ENCODE results near the gene FAM78A.
A peak's percentile ranks its signal among the peaks of the same experiment; 100 is the strongest.
"Not testable (repeated sequence)": the region's sequence is repeated elsewhere in the genome, so short reads cannot be mapped to it uniquely, and the experiment has no call there.

FAM78A gene

DNA sequence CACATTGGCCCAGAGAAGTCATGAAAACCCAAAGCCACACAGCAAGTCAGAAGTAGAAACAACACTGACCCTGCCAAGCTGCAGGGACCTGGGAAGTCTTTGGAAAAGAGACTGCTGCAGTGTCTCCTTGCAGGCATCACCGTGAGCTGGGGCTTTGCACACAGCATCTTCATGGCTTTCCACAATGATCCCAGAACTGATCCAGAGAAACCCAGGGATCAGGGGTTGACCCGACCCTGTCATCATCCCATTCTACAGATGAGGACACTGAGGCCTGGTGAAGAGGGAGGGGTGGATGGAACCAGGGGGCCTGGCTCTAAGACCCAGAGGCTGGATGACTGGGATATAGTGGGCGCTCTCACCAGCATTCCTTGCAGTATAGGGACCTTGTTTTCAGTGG, 4.3 kb upstream of the FAM78A start:
- DNase-seq, result no peak

DNA sequence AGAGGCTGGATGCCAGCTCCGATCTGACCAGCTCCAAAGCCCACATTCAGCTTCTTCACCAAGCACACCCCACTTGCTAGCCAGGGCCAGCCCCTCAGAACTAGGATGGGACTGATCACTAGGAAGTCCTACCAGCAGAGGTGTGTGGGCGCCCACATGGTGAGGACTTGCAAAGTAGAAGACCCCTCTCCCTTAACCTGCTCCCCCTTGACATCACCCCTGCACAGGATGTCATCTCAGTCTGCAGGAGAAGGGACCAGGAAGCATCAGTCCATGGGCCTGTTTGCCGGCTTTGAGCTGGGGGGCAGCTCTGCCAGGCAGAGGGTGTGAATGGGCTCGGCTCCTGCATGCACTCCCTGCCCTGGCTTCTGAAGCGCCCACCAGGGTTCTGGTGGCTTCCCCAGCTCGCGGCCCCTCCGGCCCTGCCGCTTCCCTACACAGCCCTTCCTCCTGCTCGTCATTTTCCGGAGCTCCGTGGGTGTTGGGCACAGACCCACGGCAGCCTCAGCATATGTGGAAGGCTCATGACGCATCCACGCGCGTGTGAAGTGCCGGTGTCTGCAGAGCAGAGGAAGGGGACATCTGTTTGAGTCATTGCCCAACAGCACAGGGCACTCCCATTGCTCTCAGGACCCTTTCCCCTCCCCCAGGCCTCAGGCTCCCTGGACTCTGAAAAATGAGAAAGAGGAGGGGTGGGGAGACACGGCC, 3.7 kb upstream of the FAM78A start:
- DNase-seq, result no peak

DNA sequence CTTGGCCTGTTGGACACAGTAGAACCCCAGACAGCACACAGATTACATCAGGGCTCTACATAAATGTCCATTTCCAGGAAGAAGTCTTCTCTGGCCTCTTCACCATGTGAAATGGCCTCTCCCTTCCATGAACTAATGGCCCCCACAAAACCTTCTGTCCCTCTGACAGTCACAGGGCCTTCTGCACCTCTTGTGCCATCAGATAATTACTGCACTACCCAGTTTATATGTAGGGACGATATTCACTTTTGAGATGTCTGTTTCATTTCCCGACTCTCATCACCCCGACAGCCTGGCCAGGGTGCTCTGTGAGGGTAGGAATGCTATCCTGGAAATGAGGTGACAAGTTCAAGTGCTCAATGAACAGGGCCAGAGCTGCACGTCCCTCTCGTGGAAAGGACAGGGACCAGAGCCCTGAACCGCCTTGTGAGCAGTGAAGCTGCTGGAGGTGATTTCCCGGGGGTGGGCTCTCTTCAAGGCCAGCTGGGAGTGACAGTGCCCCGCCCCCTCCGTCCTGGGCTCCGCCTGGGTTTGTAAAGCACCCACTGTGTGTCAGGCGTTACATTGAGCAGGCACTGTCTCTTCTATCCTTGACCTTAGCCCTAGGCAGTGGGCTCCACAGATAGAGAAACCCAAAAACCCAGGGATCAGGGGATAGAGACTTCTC, 3.0 kb upstream of the FAM78A start:
- no peak for DNase-seq

DNA sequence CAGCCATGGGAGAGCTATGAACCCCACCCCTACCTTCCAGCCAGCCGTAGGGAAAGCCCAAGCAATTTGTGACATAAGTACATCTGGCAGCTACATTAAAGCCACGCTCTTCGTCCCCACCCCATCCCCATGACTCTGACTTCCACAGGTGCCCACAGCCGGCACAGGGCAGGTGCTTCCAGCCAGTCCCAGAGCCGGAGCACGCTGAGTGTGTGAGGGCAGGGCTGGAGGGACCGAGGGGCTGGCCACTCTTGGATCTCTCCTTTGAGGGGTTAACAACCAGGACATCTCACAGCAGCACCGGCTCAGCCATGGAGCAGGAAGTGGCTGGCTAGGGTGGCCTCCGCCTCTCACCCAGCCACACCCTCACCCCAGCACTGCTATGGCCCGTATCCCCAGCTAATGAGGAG, 2.4 kb upstream of the FAM78A start:
- DNase-seq, result no peak

DNA sequence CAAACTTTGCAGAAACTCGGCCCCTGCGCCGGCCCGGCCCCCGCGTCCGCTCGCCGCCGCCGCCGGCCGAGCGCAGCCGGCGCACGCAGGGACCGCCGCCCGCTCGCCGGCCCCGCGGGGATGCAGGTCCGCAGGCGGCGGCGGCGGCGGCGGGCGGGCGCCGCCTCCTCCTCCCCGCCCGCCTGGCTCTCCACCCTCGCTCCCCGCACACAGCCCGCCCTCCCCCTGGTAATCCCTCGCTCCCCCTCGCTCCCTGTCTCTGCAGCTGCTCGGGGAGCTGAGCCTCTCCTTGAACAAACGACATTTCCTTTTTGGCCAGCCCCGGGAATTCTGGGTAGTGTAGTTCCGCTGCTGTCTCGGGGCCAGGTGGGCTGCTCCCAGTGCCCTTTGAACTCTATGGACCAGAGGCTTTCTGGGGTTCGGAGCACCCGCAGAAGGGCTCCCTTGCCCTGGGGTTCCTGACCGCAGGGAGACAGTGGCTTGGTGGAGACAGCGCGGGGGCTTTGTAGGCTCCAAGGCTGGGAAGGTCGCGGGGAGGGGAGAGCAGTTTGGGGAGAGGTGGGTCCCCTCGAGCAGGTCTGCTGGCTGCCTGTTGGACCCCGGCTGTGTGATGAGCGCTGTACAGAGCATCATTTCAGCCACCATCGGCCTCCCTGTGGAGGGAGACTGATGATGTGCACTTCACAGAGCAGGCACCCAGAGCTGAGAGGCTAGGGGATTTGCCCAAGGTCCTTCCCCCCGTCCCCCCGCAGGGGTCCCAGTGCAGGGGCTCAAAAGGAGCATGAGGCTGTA, 1.8 kb upstream of the FAM78A start:
- peak; percentile 65 for DNase-seq

DNA sequence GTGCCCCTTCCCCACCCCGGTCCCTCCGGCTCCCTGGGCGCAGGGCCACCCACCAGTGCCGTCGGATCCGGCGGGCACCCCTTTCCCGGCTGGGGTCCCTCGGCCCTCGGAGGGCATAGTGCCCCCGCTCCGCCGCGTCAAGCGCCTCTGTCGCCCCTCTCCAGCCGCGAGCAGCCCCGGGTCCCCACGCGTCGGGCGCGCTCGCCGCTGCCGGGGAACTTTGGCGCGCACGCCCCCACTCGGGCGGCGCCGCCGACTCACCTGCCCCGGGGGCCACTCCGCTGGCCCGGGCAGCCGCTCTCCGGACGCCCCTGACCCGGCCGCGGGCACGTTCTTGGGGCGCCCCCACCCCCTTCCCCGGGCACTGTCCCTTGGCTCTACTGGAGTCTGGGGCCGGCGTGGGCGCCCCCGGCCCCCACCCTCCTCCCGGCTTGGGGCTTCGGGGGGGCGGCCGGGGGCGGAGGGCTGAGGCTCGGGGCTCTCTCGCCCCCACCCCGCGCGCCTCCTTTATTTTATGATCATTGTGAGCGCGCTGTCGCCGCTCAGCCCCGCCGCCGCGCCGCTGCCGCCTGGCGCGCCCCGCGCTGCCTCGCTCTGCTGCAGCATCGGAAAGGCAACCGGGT, 1.1 kb upstream of the FAM78A start:
- no peak for DNase-seq

DNA sequence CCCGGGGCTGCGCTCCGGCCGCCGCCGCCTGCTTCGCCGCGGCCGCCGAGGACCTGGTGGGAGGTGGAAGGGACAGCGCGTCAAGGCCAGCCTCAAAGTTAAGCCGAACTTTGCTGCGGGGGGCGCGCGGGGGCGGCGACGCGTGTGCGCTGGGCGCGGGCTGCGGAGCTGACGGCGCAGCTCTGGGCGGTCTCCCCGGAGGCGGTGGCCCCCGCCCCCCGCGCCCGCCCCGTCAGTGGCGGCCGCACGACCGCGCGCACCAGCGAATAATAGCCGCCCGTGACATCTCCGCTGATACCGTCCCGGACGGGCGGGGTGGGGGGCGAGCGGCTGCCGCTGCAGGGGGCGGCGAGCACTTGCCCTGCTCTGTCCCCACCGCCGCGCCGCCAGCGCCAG, 579 bp upstream of the FAM78A start:
- peak; percentile 41 for DNase-seq

DNA sequence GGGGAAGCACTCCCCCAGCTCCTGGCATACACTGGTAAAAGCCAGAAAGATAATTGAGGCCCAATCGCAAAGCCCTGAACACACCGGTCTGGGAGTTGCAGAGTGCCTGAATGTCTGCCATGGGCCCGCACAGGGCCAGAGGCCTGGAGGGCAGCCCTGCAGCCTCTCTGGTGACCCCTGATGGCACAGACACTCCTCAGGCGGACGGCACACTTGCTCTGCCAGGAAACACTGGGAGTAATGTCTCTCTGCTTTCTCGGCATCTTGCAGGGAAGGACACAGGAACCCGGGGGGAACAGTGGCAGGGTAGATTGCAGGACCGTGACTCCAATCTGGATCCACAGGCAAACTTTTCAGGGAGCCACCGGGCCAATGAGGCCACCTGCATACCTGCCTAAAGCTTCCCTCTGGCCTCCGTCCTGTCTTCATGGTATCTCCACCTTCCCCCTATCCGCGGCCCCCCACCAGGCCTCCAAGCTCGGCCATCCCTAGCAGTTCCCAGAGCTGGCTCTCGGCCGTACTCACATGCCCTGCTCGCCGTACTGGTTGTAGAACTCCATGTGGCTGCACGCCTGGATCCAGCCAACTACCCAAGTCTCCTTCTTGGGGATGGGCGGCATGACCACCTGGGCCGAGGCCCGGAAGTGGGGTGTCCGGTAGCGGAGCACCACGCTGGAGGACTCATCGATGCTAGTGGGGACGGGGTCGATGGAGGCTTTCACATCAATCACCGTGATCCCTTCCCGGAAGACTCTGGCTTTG, 797 bp downstream of the FAM78A start:
- DNase-seq, result no peak

DNA sequence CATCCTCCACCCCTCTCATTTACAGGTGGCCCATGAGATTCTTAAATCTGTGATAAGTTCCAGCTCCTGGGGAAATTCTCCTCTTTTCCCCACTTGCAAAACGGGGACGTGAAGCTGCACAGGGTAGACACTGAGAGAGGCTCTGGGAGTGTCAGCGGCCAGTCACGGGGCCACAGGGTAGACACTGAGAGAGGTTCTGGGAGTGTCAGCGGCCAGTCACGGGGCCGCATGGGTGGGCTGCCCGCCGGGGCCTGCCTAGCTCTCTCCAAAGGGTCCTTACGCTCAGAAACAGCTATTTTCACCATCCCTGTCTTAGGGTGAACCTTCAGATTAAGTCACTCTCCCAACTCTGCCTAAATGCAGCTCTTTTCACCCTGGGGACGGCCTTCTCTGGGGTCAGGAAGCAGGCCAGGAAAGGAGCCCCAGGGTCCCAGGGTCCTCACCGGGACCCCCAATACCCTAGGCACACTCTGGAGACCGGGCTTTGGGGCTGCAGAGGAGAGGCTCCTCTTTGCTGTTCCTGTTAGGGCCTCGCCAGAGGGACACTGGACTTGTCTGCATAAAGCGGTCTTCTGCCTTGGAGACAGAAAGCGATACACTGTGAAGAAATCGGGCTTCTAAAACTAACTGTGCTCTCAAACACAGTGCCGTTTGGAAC, 1.5 kb downstream of the FAM78A start:
- DNase-seq, result no peak

DNA sequence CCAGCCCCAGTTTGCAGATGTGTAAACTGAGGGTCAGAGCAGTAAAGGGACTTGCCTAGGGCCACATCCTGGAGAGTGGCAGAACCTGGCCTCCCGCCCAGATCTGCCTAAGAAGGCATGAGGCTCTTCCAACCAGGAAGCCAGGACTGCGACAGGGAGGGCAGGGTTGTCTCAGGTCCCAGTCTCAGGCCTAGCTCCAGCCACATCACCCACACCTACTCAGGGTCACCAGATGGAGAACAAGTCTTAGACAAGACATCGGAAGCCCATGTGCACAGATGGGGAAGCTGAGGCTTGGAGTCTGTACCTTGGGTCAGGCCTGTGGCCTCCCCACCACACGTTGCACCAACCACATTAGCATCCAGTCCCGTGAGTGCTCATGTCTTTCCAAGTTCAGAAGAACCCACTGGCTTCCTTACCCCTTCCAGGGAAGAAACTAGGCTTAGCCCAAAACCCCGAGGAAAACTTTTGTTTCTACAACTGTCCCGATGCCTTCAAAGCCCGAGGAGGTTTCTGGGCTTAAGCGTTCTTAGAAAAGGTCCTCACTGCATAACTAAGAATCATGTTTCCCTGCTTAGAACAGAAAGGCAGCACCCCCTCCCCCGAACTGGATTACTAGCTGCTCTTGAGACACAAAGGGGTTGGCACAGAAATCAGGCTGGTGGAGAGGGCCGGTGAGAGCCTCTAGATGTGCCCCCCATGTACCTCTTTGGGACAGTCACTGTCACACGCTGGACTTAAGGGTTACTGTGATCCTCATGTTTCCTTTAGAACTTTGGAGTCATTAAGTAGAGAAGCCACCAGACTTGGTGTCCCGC, 2.2 kb downstream of the FAM78A start:
- DNase-seq, result no peak

DNA sequence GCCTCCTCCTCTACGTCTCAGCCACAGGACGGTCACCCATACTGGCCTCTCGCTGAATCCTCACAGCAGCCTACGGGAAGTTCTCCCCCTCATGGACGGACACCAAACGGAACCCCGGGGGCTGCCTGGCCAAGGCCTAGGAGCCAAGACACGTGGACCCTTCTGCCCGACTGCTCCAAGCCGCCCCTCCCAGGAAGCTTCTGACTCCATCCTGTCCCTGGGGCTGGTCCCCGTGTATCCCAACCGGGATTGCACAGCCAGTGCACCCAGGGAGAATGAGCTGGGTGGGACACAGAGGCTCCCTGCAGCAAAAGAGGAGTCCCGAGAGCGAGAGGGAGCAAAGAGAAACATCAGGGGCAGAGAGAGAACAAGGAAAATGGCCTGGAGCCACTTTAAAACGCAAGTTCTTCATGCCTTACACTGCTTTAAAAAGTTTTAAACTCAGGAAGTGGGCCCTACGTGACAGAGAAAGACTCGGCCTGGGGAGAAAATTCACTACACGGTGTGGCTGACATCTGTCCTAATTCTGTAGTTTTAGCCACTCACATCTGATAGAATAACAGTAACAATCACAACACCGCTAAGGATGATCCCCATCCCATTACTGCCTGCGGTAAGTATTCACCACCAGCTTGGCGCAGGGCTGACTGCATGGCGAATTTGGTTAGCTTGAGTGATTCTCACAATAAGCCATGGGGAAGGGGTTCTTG, 3.0 kb downstream of the FAM78A start:
- no peak for DNase-seq

DNA sequence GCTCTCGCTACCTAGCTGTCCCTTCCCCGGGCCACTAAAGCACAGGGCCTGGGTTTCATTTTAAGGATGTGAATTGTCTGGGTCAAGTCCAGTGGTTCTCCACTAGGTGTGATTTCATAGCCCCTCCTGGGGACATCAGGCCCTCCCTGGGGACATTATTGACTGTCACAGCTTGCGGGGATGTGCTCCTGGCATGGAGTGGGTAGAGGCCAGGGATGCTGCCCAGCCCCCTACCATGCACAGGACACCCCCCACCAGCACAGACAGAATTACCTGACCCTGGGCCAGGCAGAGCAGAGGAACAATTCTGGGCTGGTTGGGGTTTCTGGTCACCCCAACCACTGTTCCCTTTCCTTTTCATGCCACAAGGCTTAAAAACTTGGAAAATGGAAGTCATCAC, 4.1 kb downstream of the FAM78A start:
- no peak for DNase-seq

DNA sequence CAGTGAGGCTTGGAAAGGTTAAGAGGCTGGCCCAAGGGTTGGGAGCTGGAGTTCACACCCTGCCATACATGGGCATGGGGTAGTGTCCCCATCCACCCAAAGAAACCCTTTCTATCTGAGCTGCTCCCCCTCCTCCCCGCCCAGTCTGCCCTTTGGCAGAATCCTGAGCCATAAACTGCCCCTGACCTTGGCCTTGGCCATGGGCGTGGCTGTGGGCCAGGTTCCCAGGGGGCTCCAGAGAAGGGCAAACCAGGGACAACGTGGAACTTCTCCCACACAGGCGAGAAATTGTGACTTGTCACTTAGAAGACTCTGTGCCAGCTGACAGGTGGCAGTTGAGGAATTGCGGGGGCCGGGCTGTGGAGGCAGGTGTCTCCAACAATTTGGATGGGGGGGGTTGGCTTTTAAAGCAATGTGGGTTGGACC, 4.8 kb downstream of the FAM78A start:
- DNase-seq, result no peak

DNA sequence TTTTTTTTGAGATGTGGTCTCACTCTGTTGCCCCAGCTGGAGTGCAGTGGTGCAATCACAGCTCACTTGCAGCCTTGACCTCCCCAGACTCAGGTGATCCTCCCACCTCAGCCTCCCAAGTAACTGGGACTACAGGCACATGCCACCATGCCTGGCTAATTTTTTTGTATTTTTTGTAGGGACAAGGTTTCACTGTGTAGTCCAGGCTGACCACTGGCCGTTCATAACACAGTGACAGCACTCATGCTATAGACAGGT, 5.4 kb downstream of the FAM78A start:
- DNase-seq, result not testable (repeated sequence)

DNA sequence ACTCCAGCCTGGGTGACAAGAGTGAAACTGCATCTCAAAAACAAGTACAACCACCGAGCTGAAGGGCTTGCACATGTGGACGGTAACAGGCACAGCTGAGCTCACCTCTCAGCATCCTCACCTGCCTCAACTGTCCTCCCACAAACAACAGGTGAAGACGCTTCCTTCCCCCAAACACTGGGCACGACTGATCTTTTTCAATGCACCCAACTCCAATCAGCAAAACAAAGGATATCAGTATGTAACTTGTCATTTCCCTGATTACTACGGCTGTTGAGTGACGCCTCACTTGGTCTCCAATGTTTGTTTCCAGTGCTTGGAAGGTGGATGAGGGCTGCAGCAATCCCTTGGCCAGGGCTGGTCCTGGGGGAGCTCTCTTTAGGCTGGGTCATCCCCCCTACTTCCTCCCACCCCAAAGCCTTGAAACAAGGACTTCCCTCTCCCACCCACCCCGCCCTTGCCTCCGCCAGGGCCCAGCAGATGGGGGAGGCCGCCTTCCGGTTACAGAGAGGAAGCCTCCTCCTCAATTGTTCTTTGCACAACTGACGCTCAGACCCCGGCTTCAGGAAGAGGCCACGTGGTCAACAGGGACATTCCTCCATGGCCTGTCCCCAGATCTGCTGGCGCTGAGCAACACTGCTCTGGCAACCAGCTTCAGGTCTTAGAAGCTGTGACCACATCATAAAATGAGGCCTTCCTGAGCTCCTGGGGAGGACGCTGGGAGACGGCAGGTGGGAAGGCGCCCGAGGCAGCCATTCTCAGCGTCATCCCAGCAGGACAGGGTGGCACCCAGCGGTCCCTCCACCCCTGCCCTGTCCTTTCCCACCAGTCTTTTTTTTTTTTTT, 5.9 kb downstream of the FAM78A start:
- DNase-seq, result no peak

DNA sequence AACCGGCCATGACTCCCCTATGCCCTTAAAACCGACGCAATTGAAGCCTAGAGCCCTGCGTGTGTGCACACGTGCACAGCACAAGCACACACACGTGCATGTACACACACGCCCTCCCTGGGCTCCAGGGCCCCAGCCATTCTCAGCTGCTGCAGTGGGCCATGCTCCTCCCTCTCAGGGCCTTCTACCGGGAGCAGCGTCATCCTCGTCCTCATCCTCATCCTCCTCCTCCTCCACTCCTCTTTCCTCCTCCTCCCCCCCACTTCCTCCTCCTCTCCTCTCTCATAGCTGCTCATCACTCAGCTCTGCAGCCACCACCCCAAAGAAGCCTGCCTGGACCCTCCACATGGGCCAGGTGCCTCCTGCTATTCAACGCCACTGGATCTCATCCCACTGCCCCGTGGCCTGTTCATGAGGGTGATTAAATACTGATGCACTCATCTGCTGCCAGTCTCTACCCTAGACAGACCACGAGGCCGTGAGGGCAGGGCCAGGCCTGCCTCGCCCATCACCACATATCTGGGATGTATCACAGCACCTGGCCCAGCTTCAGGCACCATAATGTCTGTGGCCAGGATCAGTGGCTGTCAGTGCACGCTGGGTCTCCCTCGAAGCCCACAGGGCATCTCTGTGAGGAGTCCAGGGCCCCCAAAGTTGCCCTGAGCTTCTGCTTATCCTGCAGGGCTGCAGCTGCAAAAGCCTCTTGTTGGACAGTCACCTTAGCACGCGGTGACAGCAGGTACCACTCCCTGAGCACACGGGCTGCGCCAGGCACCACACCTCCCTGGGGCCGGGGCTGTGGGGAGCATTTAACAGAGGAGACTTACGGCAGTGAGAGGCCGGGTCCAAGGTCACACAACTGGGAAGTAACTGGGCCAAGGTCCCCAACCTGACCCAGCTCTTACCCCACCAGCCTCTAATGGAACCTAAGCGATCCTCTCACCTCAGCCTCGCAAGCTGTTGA, 9.8 kb downstream of the FAM78A start:
- no peak for DNase-seq

DNA sequence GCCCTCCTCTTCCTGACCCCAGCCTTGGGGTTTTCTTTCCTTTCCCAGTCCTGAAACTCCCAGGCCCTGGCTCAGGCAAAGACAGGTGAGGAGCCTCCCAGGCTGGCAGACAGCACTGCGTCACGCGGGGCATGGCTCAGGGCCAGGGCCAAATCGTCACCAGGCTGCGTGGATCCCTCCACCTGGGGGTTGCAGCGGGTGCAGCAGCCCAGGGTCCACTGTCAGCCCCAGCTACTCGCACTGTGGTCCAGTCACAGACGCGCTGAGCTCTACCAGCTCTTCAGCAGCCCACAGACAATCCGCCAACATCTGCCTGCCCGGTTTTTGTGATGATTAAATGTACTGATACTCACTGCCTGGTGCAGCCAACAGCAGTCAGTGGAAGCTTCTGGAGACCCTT, 12.1 kb downstream of the FAM78A start:
- no peak for DNase-seq

DNA sequence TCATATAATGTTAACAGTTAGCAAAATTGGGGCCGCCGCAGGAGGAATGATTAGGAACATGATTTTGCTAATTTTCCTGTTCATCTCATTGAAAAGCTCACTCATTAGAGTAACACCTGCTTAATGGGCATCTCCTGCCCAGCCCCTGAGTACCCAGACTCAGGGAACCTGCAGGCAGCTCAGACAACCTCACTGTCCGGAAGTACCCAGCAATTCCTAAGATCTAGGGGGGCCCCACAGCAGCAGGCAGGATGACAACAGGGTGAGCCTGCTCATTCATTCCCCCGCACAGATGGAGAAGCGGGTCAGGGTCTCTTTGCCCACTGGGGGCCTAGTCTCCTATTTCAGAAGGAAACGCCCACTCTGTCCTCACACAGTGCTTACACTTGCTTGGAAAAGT, 12.6 kb downstream of the FAM78A start:
- no peak for DNase-seq

DNA sequence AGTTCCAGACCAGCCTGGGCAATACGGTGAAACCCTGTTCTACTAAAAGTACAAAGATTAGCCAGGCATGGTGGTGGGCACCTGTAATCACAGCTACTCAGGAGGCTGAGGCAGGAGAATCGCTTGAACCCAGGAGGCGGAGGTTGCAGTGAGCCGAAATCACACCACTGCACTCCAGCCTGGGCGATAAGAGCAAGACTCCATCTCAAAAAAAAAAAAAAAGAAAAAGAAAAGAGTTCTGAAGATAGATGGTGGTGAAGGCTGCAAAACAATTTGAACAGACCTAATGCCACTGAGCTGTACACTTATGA, 13.3 kb downstream of the FAM78A start:
- DNase-seq, result not testable (repeated sequence)

Data from effector CD4-positive, alpha-beta T cell (primary cell).